Measurements from ENCODE around the gene TANK.

The TANK gene

GRCh38 chr2:161199912-161200701 lies 39.9 kb downstream of the TANK start:
- in situ Hi-C loops (cut with HindIII; ENCODE audit: low pct_unique_long_range_greater_than_20kb, low sequenced_read_pairs) = no loop called here
- no peak for DNase-seq (ENCODE audit: low read depth in 1 of 2, low spot score in 1 of 2)
- TF ChIP-seq JUND (IDR thresholded peaks at IDR 0.05; ENCODE audit: low read depth) = no peak

- in situ Hi-C loops (cut with HindIII; ENCODE audit: low pct_unique_long_range_greater_than_20kb, low sequenced_read_pairs) = no loop called here
- no peak for TF ChIP-seq JUND (IDR thresholded peaks at IDR 0.05; ENCODE audit: low read depth)
Observed at GRCh38 chr2:161204846-161205245, 44.6 kb downstream of the TANK start.

GRCh38 chr2:161206471-161207032 lies 46.3 kb downstream of the TANK start:
- DNase-seq (ENCODE audit: low read depth in 1 of 2, low spot score in 1 of 2) = no peak
- TF ChIP-seq JUND (IDR thresholded peaks at IDR 0.05; ENCODE audit: low read depth) = no peak
- in situ Hi-C loops (cut with HindIII; ENCODE audit: low pct_unique_long_range_greater_than_20kb, low sequenced_read_pairs) = no loop called here

More at GRCh38 chr2:161204846-161205245, 44.6 kb downstream of the TANK start:
- DNase-seq (ENCODE audit: low read depth in 1 of 2, low spot score in 1 of 2) = no peak

- DNase-seq (ENCODE audit: low read depth in 1 of 2, low spot score in 1 of 2) = no peak
- no peak for TF ChIP-seq JUND (IDR thresholded peaks at IDR 0.05; ENCODE audit: low read depth)
- in situ Hi-C loops (cut with HindIII; ENCODE audit: low pct_unique_long_range_greater_than_20kb, low sequenced_read_pairs) = no loop called here
Observed at GRCh38 chr2:161207941-161208340, 47.7 kb downstream of the TANK start.

GRCh38 chr2:161208527-161209139 lies 48.4 kb downstream of the TANK start:
- in situ Hi-C loops (cut with HindIII; ENCODE audit: low pct_unique_long_range_greater_than_20kb, low sequenced_read_pairs) = no loop called here
- no peak for TF ChIP-seq JUND (IDR thresholded peaks at IDR 0.05; ENCODE audit: low read depth)
- no peak for DNase-seq (ENCODE audit: low read depth in 1 of 2, low spot score in 1 of 2)

- no peak for TF ChIP-seq JUND (IDR thresholded peaks at IDR 0.05; ENCODE audit: low read depth)
- in situ Hi-C loops (cut with HindIII; ENCODE audit: low pct_unique_long_range_greater_than_20kb, low sequenced_read_pairs) = no loop called here
- DNase-seq (ENCODE audit: low read depth in 1 of 2, low spot score in 1 of 2) = no peak
Observed at GRCh38 chr2:161209902-161210301, 49.7 kb downstream of the TANK start.

- no peak for DNase-seq (ENCODE audit: low read depth in 1 of 2, low spot score in 1 of 2)
- no peak for TF ChIP-seq JUND (IDR thresholded peaks at IDR 0.05; ENCODE audit: low read depth)
- in situ Hi-C loops (cut with HindIII; ENCODE audit: low pct_unique_long_range_greater_than_20kb, low sequenced_read_pairs) = no loop called here
Observed at GRCh38 chr2:161217597-161218185, 57.5 kb downstream of the TANK start.

GRCh38 chr2:161219211-161219610 lies 59.0 kb downstream of the TANK start:
- no peak for TF ChIP-seq JUND (IDR thresholded peaks at IDR 0.05; ENCODE audit: low read depth)
- in situ Hi-C loops (cut with HindIII; ENCODE audit: low pct_unique_long_range_greater_than_20kb, low sequenced_read_pairs) = no loop called here
- no peak for DNase-seq (ENCODE audit: low read depth in 1 of 2, low spot score in 1 of 2)

GRCh38 chr2:161223139-161223732 lies 63.0 kb downstream of the TANK start:
- DNase-seq (ENCODE audit: low read depth in 1 of 2, low spot score in 1 of 2) = peak in 1 of 2 experiments; percentile 42
- in situ Hi-C loops (cut with HindIII; ENCODE audit: low pct_unique_long_range_greater_than_20kb, low sequenced_read_pairs) = no loop called here
- no peak for TF ChIP-seq JUND (IDR thresholded peaks at IDR 0.05; ENCODE audit: low read depth)

GRCh38 chr2:161228511-161229240 lies 68.4 kb downstream of the TANK start:
- TF ChIP-seq JUND (IDR thresholded peaks at IDR 0.05; ENCODE audit: low read depth) = no peak
- no peak for DNase-seq (ENCODE audit: low read depth in 1 of 2, low spot score in 1 of 2)
- in situ Hi-C loops (cut with HindIII; ENCODE audit: low pct_unique_long_range_greater_than_20kb, low sequenced_read_pairs) = no loop called here

- no peak for TF ChIP-seq JUND (IDR thresholded peaks at IDR 0.05; ENCODE audit: low read depth)
- in situ Hi-C loops (cut with HindIII; ENCODE audit: low pct_unique_long_range_greater_than_20kb, low sequenced_read_pairs) = no loop called here
Observed at GRCh38 chr2:161230959-161231358, 70.7 kb downstream of the TANK start.

GRCh38 chr2:161232571-161232970 lies 72.3 kb downstream of the TANK start:
- no peak for TF ChIP-seq JUND (IDR thresholded peaks at IDR 0.05; ENCODE audit: low read depth)
- in situ Hi-C loops (cut with HindIII; ENCODE audit: low pct_unique_long_range_greater_than_20kb, low sequenced_read_pairs) = no loop called here
- DNase-seq (ENCODE audit: low read depth in 1 of 2, low spot score in 1 of 2) = no peak

More at GRCh38 chr2:161230959-161231358, 70.7 kb downstream of the TANK start:
- DNase-seq (ENCODE audit: low read depth in 1 of 2, low spot score in 1 of 2) = no peak
